T47D (cell line): ENCODE data around the gene PCDHGA9.
A peak's percentile ranks its signal among the peaks of the same experiment; 100 is the strongest.
"Not testable (repeated sequence)": the region's sequence is repeated elsewhere in the genome, so short reads cannot be mapped to it uniquely, and the experiment has no call there.

ENCODE experiments used
- DNase-seq, 2 experiments: peaks; one replicate each; pipeline versions ENCODE4 v3.0.0 to v3.0.0-alpha.2; 2011 to 2012; ENCODE audit warnings: low read depth in 1 of 2, low spot score in 1 of 2
- JUND ChIP-seq: IDR thresholded peaks from 2 replicates; pipeline ENCODE4 v1.6.1; 2012; ENCODE audit warnings: low read depth
- in situ Hi-C: cut with HindIII; loops from 2 replicates; pipeline ENCODE4 v1.10.0; 2016; ENCODE audit warnings: low sequenced_read_pairs, low pct_unique_long_range_greater_than_20kb

Gene PCDHGA9

DNA sequence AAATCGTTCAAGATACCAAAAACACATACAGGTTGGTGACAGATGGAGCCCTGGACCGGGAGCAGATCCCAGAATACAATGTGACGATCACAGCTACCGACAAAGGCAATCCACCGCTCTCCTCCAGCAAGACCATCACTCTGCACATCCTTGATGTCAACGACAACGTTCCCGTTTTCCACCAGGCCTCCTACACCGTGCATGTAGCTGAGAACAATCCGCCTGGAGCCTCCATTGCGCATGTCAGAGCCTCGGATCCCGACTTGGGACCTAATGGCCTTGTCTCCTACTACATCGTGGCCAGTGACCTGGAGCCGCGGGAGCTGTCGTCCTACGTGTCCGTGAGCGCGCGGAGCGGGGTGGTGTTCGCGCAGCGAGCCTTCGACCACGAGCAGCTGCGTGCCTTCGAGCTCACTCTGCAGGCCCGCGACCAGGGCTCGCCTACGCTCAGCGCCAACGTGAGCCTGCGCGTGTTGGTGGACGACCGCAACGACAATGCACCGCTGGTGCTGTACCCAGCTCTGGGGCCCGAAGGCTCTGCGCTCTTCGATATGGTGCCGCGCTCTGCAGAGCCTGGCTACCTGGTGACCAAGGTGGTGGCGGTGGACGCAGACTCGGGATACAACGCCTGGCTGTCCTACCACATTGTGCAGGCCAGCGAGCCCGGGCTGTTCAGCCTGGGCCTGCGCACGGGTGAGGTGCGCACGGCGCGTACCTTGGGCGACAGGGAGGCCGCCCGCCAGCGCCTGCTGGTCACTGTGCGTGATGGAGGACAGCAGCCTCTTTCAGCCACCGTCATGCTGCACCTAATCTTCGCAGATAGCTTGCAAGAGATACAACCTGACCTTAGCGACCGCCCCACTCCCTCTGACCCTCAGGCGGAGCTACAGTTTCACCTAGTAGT, 30.8 kb upstream of the PCDHGA9 start:
- DNase-seq, result no peak
- TF ChIP-seq JUND, result no peak

DNA sequence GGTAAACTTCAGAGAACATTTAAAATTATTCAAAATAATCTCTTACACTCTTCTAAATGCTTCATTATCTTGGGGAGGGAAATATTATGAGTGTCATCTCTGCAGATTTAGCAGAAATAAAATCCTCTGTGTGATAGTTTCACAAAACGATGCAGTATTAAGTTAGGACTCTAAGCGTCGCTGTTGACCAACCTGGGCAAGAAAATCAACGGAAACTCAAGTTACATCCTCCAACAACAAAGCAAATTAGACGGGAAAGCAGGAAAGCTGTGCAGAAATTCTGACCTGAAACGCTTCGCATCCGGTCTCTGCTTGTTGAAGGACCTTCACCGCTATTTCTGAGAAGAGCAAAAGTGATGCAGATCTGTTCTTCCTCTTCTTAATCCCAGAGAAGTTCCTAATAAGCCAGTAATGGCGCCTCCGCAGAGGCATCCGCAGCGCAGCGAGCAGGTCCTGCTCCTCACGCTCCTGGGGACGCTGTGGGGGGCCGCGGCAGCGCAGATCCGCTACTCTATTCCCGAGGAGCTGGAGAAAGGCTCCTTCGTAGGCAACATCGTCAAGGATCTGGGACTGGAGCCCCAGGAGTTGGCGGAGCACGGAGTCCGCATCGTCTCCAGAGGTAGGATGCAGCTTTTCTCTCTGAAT, 28.8 kb upstream of the PCDHGA9 start, which contains the start of gene PCDHGA6:
TSS of gene PCDHGA6 (plus strand) at position 219 of the 645 bp plus-strand sequence. CDS start at position 412, 193 bp downstream.
- no peak for TF ChIP-seq JUND
- in situ Hi-C loops, result no loop called here
- DNase-seq, result peak; percentile 55 to 70

More for the DNA sequence above, 30.8 kb upstream of the PCDHGA9 start:
- in situ Hi-C loops, result no loop called here

DNA sequence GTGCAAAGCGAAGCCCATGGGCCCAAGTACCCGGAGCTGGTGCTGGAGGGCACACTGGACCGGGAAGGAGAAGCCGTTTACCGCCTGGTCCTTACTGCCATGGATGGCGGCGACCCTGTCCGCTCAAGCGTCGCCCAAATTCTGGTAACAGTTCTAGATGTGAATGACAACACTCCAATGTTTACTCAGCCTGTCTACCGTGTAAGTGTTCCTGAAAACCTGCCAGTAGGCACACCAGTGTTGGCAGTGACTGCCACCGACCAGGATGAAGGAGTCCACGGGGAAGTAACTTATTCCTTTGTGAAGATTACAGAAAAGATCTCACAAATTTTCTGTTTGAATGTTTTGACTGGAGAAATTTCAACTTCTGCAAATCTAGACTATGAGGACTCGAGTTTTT, 28.0 kb upstream of the PCDHGA9 start:
- in situ Hi-C loops, result no loop called here
- no peak for TF ChIP-seq JUND
- no peak for DNase-seq

DNA sequence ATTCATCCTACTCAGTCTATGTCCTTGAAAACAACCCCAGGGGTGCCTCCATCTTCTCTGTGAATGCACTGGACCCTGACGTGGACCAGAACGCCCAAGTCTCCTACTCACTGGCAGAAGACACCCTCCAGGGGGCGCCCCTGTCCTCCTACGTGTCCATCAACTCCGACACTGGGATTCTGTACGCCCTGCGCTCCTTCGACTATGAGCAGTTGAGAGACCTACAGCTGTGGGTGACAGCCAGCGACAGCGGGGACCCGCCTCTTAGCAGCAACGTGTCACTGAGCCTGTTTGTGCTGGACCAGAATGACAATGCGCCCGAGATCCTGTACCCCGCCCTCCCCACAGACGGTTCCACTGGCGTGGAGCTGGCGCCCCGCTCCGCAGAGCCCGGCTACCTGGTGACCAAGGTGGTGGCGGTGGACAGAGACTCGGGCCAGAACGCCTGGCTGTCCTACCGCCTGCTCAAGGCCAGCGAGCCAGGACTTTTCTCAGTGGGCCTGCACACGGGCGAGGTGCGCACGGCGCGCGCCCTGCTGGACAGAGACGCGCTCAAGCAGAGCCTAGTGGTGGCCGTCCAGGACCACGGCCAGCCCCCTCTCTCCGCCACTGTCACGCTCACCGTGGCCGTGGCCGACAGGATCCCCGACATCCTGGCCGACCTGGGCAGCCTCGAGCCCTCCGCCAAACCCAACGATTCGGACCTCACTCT, 27.0 kb upstream of the PCDHGA9 start:
- in situ Hi-C loops, DNase-seq: not testable (repeated sequence)

DNA sequence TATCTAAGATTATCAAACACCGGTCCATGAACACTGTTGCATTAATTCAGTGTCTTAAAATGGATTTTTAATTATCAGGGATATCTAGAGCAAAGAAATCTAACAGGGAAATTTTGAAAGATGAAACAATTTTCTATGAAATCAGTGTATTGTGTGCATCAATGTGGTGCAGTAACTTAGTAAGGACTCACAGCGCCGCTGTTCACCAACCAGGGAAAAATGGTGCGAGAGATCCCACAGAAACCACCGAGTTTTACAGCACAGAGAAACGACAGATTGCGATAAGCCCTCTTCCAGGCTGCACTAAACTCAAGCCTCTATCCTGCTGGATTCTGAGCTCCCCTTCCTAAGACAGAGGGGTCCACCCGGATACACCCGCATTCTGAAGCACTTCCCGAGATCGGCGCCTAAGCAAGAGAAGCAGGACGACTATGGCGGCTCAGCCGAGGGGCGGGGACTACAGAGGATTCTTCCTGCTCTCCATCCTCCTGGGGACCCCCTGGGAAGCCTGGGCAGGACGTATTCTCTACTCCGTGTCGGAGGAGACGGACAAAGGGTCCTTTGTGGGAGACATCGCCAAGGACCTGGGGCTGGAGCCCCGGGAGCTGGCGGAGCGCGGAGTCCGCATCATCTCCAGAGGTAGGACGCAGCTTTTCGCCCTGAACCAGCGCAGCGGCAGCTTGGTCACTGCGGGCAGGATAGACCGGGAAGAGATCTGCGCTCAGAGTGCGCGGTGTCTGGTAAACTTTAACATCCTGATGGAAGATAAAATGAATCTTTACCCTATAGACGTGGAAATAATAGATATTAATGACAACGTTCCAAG, 19.9 kb upstream of the PCDHGA9 start, which contains the start of gene PCDHGA7:
TSS of gene PCDHGA7 (plus strand) at position 274 of the 826 bp plus-strand sequence. CDS start at position 432, 158 bp downstream.
- TF ChIP-seq JUND, result no peak
- in situ Hi-C loops, result no loop called here
- DNase-seq, result peak; percentile 82 to 88

DNA sequence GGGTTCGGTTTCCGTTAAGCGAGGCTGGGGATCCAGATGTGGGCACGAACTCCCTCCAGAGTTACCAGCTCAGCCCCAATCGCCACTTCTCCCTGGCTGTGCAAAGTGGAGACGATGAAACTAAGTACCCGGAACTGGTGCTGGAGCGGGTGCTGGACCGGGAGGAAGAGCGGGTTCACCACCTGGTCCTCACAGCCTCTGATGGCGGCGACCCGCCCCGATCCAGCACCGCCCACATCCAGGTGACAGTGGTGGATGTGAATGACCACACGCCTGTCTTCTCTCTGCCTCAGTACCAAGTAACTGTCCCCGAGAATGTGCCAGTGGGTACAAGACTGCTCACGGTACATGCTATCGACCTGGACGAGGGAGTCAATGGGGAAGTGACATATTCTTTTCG, 19.2 kb upstream of the PCDHGA9 start:
- TF ChIP-seq JUND, result no peak
- in situ Hi-C loops, result no loop called here
- DNase-seq, result no peak

DNA sequence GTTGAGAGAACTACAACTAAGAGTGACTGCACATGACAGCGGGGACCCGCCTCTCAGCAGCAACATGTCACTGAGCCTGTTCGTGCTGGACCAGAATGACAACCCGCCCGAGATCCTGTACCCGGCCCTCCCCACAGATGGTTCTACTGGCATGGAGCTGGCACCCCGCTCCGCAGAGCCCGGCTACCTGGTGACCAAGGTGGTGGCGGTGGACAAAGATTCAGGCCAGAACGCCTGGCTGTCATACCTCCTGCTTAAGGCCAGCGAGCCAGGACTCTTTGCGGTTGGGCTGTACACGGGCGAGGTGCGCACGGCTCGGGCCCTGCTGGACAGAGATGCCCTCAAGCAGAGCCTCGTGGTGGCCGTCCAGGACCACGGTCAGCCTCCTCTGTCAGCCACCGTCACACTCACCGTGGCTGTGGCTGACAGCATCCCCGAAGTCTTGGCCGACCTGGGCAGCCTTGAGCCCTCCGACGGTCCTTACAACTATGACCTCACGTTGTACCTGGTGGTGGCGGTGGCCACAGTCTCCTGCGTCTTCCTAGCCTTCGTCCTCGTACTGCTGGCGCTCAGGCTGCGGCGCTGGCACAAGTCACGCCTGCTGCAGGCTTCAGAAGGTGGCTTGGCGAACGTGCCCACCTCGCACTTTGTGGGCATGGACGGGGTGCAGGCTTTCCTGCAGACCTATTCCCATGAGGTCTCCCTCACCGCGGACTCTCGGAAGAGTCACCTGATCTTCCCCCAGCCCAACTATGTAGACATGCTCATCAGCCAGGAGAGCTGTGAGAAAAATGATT, 17.9 kb upstream of the PCDHGA9 start:
- no peak for DNase-seq
- no peak for TF ChIP-seq JUND
- in situ Hi-C loops, result no loop called here

DNA sequence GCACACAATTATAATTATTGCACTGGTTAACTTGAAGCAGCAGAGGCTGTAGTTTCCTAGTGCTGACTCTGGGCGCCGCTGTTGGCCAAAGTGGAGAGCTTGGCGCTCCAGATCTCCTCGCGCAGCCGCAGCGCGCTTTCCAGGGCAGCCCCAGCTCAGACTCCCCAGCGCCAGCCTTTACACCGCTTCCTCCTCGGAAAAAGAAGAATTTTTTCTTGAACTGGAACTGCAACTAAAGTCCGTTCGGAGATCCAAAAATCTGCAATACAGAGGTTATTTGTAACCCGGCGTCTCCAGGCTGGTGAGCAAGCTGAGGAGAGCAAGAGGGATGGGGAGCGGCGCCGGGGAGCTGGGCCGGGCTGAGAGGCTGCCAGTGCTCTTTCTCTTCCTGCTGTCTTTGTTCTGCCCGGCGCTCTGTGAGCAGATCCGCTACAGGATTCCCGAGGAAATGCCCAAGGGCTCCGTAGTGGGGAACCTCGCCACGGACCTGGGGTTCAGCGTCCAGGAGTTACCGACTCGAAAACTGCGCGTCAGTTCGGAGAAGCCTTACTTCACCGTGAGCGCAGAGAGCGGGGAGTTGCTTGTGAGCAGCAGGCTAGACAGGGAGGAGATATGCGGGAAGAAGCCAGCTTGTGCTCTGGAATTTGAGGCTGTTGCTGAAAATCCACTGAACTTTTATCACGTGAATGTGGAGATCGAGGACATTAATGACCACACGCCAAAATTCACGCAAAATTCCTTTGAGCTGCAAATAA, 14.8 kb upstream of the PCDHGA9 start, which contains the start of gene PCDHGB4:
TSS of gene PCDHGB4 (plus strand) at position 142 of the 755 bp plus-strand sequence. CDS start at position 329, 187 bp downstream.
- DNase-seq, result peak in 1 of 2 experiments; percentile 63

DNA sequence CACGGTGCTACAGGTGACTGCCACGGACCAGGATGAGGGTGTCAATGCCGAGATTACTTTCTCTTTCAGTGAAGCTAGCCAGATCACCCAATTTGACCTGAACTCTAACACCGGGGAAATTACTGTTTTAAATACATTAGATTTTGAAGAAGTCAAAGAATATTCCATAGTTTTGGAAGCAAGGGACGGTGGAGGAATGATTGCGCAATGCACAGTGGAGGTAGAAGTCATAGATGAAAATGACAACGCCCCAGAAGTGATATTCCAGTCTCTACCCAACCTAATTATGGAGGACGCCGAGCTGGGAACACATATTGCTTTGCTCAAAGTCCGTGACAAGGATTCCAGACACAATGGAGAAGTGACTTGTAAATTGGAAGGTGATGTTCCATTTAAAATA, 13.9 kb upstream of the PCDHGA9 start:
- TF ChIP-seq JUND, result no peak
- DNase-seq, result no peak
- in situ Hi-C loops, result no loop called here

More for the DNA sequence above, 14.8 kb upstream of the PCDHGA9 start, which contains the start of gene PCDHGB4:
- in situ Hi-C loops, result not testable (repeated sequence)

DNA sequence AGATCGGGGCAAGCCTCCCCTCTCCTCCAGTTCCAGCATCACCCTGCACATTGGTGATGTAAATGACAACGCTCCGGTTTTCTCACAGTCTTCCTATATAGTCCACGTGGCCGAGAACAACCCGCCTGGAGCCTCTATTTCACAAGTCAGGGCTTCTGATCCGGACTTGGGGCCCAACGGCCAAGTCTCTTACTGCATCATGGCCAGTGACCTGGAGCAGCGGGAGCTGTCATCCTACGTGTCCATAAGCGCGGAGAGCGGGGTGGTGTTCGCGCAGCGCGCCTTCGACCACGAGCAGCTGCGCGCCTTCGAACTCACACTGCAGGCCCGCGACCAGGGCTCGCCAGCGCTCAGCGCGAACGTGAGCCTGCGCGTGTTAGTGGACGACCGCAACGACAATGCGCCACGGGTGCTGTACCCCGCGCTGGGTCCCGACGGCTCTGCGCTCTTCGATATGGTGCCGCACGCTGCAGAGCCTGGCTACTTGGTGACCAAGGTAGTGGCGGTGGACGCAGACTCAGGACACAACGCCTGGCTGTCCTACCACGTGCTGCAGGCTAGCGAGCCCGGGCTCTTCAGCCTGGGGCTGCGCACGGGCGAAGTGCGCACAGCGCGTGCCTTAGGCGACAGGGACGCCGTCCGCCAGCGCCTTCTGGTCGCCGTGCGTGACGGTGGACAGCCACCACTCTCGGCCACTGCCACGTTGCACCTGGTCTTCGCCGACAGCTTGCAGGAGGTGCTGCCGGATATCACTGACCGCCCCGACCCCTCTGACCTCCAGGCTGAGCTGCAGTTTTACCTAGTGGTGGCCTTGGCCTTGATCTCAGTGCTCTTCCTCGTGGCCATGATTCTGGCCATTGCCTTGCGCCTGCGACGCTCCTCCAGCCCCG, 13.2 kb upstream of the PCDHGA9 start:
- in situ Hi-C loops, result no loop called here
- no peak for DNase-seq
- no peak for TF ChIP-seq JUND
